Measurements from ENCODE around the gene DLGAP1.
"Not testable (repeated sequence)": the region's sequence is repeated elsewhere in the genome, so short reads cannot be mapped to it uniquely, and the experiment has no call there.

DNA sequence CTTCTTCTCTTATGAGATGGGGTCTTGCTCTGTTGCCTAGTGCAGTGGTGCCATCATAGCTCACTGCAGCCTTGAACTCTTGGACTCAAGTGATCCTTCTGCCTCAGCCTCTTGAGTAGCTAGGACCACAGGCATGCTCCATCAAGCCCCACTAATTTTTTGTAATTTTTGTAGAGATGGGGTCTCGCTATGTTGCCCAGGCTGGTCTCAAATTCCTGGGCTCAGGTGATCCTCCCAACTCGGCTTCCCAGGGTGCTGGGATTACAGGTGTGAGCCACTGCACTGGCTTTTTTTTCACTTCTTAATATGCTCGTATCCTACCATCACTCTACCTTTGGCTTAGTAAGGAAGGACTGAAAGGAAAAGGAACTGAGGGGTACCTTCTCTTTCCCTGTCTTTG is 983.0 kb downstream of the DLGAP1 start:
- TF ChIP-seq, protein P1, sequence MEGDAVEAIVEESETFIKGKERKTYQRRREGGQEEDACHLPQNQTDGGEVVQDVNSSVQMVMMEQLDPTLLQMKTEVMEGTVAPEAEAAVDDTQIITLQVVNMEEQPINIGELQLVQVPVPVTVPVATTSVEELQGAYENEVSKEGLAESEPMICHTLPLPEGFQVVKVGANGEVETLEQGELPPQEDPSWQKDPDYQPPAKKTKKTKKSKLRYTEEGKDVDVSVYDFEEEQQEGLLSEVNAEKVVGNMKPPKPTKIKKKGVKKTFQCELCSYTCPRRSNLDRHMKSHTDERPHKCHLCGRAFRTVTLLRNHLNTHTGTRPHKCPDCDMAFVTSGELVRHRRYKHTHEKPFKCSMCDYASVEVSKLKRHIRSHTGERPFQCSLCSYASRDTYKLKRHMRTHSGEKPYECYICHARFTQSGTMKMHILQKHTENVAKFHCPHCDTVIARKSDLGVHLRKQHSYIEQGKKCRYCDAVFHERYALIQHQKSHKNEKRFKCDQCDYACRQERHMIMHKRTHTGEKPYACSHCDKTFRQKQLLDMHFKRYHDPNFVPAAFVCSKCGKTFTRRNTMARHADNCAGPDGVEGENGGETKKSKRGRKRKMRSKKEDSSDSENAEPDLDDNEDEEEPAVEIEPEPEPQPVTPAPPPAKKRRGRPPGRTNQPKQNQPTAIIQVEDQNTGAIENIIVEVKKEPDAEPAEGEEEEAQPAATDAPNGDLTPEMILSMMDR (IDR thresholded peaks at IDR 0.05) = not testable (repeated sequence)
- TF ChIP-seq POLR2AphosphoS5, EP300, POLR2A (IDR thresholded peaks at IDR 0.05): not testable (repeated sequence)
